ENCODE data around the gene PRR14L.
"Not testable (repeated sequence)": the region's sequence is repeated elsewhere in the genome, so short reads cannot be mapped to it uniquely, and the experiment has no call there.

PRR14L gene

DNA sequence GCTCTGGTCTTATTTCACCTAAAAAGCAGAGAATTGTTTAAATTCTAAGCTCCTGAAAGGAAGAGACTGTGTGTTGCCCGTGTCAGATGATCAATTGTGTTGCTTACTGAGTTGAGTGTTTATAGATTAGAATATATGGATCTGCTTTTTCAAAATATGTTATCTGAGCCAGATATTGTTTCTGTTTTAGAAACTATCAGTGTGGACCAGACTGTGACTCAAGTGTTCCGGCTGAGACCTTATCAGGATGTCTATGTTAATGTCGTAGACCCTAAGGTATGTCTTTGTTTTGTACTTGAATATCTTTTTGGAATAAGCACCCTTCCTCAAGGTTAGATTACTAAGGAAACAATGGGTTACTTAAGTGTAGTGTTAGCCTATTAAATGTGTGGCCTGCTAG, 14.9 kb upstream of the PRR14L start:
- TF ChIP-seq ZFX (IDR thresholded peaks at IDR 0.05), result no peak
- TF ChIP-seq, protein P1, sequence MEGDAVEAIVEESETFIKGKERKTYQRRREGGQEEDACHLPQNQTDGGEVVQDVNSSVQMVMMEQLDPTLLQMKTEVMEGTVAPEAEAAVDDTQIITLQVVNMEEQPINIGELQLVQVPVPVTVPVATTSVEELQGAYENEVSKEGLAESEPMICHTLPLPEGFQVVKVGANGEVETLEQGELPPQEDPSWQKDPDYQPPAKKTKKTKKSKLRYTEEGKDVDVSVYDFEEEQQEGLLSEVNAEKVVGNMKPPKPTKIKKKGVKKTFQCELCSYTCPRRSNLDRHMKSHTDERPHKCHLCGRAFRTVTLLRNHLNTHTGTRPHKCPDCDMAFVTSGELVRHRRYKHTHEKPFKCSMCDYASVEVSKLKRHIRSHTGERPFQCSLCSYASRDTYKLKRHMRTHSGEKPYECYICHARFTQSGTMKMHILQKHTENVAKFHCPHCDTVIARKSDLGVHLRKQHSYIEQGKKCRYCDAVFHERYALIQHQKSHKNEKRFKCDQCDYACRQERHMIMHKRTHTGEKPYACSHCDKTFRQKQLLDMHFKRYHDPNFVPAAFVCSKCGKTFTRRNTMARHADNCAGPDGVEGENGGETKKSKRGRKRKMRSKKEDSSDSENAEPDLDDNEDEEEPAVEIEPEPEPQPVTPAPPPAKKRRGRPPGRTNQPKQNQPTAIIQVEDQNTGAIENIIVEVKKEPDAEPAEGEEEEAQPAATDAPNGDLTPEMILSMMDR (conservative IDR thresholded peaks at IDR 0.05), result no peak
- H3K27ac ChIP-seq, result no peak overlapping the region

DNA sequence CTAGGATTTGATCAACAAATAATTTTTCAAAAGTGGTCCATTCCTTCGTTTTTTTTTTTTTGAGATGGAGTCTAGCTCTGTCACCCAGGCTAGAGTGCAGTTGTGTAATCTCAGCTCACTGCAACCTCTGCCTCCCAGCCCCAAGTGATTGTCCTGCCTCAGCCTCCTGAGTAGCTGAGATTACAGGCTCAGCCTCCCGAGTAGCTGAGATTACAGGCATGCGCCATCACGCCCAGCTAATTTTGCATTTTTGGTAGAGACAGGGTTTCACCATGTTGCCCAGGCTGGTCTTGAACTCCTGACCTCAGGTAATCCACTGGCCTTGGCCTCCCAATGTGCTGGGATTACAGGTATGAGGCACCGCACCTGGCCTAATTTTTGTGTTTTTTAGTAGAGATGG, 8.9 kb upstream of the PRR14L start:
- not testable (repeated sequence) for H3K27ac ChIP-seq

DNA sequence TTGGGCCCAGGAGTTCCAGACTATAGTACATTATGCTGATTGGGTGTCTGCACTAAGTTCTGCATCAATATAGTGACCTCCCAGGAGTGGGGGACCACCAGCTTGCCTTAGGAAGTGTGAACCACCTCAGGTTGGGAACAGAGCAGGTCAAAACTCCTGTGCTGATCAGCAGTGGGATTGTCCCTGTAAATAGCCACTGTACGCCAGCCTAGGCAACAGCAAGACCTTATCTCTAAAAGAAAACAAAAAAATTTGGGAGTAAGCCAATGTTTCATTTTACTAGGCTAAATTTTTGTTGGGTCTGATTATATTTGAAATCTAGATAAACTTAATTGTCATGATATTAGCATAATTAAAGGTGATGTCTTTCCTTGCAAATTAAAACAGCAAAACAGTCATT, 7.3 kb upstream of the PRR14L start:
- H3K27ac ChIP-seq, result no peak overlapping the region
- TF ChIP-seq ZFX (IDR thresholded peaks at IDR 0.05), result no peak
- TF ChIP-seq, protein P1 (conservative IDR thresholded peaks at IDR 0.05), result no peak

DNA sequence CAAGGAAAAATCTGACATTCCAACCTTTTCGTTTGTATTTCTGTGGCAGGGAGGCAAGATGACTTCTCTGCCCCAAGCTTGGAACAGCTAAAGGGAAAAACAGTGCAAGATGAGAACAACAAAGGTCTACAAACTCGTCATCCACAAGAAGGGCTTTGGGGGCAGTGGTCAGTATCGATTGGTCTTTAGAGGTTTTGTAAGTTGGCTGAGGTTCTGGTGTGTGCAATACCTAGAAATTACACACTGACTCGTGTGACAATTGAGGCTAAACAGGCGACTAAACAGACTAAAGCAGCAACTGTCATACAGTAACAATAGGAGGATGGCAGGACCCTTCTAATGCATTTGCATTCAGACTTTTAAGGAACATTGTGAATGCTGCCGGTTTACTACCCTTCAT, 4.9 kb upstream of the PRR14L start:
- TF ChIP-seq ZFX (IDR thresholded peaks at IDR 0.05), result no peak
- TF ChIP-seq, protein P1 (conservative IDR thresholded peaks at IDR 0.05), result no peak
- H3K27ac ChIP-seq, result peak overlapping the region; percentile 89; the same call in 1 of the 2 replicates

DNA sequence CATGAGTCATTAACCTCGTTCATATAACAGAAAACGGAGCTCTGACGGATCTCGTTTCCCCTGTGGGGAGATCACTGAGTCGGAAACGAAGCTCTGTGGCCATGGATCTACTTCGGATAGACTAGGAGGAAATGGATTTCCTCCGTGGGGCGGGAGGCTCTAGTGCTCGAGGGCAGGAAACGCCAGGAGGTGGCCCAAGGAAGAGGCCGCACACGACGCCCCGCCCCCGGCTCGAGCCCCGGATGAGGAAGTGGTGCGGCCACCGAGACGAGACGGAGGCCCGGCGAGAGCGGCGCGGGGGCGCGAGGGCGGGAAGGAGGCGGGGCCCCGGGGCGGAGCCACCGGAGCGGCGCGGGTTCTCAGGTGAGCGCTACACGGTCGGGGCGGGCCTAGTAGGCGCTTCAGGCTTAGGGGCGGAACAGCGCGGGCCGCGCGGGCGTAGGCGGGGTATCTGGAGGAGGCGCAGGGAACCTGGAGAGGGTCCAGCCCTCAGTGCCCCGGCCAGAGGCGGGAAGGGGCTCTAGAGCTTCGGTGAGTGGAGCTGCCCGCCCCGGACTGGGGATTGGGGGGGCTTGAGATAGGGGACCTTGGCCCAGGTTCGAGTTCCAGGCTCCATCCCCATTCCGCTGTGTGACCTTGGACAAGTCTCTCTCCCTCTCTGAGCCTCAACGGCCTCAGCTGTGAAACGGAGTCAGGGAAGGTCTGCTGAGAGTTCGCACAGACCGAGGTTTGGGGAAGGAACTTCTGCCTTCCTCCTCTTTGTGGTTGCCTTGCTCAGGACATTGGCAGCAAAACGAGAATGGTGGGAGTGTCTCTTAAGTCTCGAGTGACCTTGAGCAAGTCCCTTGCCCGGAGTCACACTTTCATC, 3.9 kb upstream of the PRR14L start, which contains the start of gene DEPDC5:
DEPDC5 (plus strand) TSS at position 386 of the 868 bp plus-strand sequence. CDS start 903 bp downstream, outside the sequence.
- H3K27ac ChIP-seq, result peak within 1 kb of the TSS; percentile 89
- TF ChIP-seq, protein P1 (conservative IDR thresholded peaks at IDR 0.05), result no peak

DNA sequence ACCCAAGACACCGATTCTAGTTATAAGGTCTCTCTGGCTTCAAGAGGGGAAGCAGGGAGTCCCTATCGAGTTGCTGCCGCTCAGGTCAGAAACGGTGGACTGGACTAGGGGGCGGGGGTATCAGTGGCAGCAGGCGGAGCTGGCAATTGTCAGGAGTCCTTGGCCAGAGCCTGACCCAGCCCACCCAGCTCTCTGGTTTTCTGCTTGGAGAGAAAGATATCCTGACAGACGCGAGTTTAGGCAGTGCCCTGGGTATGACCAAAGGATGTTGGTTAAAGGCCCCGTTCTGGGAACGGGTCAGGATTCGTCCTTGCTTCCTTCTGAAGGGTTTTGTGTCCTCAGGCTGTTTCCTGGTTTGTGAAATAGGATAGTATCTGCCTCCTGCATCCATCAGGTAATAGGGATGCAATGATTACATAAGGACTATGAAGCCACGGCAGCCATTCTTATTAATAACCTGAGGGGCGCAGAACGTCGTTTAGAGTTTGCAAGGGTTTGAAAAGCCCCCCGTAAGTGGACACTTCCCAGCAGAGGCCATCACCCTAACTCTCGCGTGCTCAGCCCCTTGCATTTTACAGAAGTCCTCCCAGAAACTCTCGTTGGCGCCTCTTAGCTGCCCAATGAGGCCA, 3.2 kb upstream of the PRR14L start:
- H3K27ac ChIP-seq, result peak overlapping the region; percentile 89
- TF ChIP-seq, protein P1 (conservative IDR thresholded peaks at IDR 0.05), result no peak
- no peak for TF ChIP-seq ZFX (IDR thresholded peaks at IDR 0.05)

DNA sequence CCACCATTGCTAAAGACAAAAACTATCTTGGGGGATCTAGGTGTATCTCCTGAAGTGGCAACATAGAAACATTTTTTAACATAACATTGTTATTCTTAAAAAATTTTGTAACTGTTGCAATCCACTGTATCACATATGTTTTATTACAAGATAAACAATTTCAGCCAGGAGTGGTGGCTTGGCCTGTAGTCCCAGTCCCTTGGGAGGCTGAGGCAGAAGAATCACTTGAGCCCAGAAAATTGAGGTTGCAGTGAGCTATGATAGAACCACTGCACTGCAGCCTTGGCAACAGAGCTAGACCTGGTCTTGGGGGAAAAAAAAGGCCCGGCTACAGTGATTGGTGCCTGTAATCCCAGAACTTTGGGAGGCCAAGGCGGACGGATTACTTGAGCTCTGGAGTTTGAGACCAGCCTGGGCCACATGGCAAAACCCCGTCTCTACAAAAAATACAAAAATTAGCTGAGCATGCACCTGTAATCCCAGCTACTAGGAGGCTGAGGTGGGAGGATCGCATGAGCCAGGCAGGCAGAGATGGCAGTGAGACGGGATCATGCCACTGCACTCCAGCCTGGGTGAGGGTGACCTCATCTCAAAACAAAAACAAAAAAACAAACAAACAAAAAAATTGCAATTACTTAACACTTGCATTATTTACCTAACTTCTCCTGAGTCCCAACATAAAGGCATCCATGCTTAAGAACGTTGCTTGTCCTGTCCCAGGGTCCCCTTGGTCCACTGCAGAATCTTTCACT, 2.3 kb upstream of the PRR14L start:
- H3K27ac ChIP-seq, result peak overlapping the region; percentile 18; the same call in 1 of the 2 replicates
- no peak for TF ChIP-seq ZFX (IDR thresholded peaks at IDR 0.05)
- TF ChIP-seq, protein P1 (conservative IDR thresholded peaks at IDR 0.05), result no peak

Measured in C4-2B (cell line).